HEK293T (cell line): ENCODE measurements around the gene DNMT1.
A peak's percentile ranks its signal among the peaks of the same experiment; 100 is the strongest.

ENCODE experiments used
- CTCF ChIA-PET: fragments of 350-600 bp; formaldehyde crosslinking; extraction: SDS; loops from one replicate; lab custom pipeline; 2021; ENCODE audit warnings: antibody characterized with exemption, inconsistent platforms; lab: Yijun Ruan, JAX
- POLR2A ChIA-PET: fragments of 350-600 bp; formaldehyde crosslinking; extraction: SDS; loops from one replicate; lab custom pipeline; 2020; ENCODE audit warnings: antibody characterized with exemption, inconsistent platforms; lab: Yijun Ruan, JAX
- DNase-seq: peaks from one replicate; pipeline ENCODE4 v3.0.0; 2012; ENCODE audit warnings: mixed read lengths; ENCODE audit errors: extremely low spot score
- ARNT ChIP-seq: fragments of 450-650 bp; IDR thresholded peaks from 2 replicates; pipeline ENCODE4 v1.6.1; 2017; ENCODE audit warnings: mild to moderate bottlenecking
- BHLHE40 ChIP-seq: fragments of 450-650 bp; IDR thresholded peaks from 2 replicates; pipeline ENCODE4 v1.6.1; 2016; ENCODE audit warnings: mild to moderate bottlenecking, moderate library complexity, borderline replicate concordance
- CTBP1 ChIP-seq: fragments of 450-650 bp; IDR thresholded peaks from 2 replicates; pipeline ENCODE4 v1.6.1; 2016; ENCODE audit warnings: borderline replicate concordance
- ELF4 ChIP-seq: fragments of 450-650 bp; IDR thresholded peaks from 2 replicates; pipeline ENCODE4 v1.6.1; 2017; ENCODE audit warnings: antibody characterized with exemption
- FOXA1 ChIP-seq: fragments of 450-650 bp; IDR thresholded peaks from 2 replicates; pipeline ENCODE4 v1.6.1; 2016; ENCODE audit warnings: mild to moderate bottlenecking
- FOXK2 ChIP-seq: fragments of 450-650 bp; IDR thresholded peaks from 2 replicates; pipeline ENCODE4 v1.6.1; 2016; ENCODE audit warnings: mild to moderate bottlenecking
- FOXM1 ChIP-seq: fragments of 450-650 bp; IDR thresholded peaks from 2 replicates; pipeline ENCODE4 v1.6.1; 2017; ENCODE audit warnings: mild to moderate bottlenecking, borderline replicate concordance
- HDGF ChIP-seq: fragments of 450-650 bp; IDR thresholded peaks from 2 replicates; pipeline ENCODE4 v1.6.1; 2017; ENCODE audit warnings: antibody characterized with exemption, borderline replicate concordance
- L3MBTL2 ChIP-seq: fragments of 450-650 bp; conservative IDR thresholded peaks from 2 replicates; pipeline ENCODE4 v1.6.1; 2016; ENCODE audit warnings: mild to moderate bottlenecking
- LEF1 ChIP-seq: fragments of 450-650 bp; IDR thresholded peaks from 2 replicates; pipeline ENCODE4 v1.6.1; 2017; ENCODE audit warnings: mild to moderate bottlenecking, borderline replicate concordance
- NFRKB ChIP-seq: fragments of 450-650 bp; IDR thresholded peaks from 2 replicates; pipeline ENCODE4 v1.6.1; 2016; ENCODE audit warnings: mild to moderate bottlenecking, moderate library complexity
- SP1 ChIP-seq: fragments of 450-650 bp; IDR thresholded peaks from 2 replicates; pipeline ENCODE4 v1.6.1; 2017
- SUZ12 ChIP-seq: fragments of 450-650 bp; IDR thresholded peaks from 2 replicates; pipeline ENCODE4 v1.6.1; 2016; ENCODE audit warnings: mild to moderate bottlenecking
- TARDBP ChIP-seq: fragments of 450-650 bp; IDR thresholded peaks from 2 replicates; pipeline ENCODE4 v1.6.1; 2016
- ZNF384 ChIP-seq: fragments of 450-650 bp; IDR thresholded peaks from 2 replicates; pipeline ENCODE4 v1.6.1; 2016
- TF ChIP-seq, protein P1 (sequence below): fragments of 450-650 bp; IDR thresholded peaks from 2 replicates; pipeline ENCODE4 v1.6.1; 2016

DNMT1 gene

DNA sequence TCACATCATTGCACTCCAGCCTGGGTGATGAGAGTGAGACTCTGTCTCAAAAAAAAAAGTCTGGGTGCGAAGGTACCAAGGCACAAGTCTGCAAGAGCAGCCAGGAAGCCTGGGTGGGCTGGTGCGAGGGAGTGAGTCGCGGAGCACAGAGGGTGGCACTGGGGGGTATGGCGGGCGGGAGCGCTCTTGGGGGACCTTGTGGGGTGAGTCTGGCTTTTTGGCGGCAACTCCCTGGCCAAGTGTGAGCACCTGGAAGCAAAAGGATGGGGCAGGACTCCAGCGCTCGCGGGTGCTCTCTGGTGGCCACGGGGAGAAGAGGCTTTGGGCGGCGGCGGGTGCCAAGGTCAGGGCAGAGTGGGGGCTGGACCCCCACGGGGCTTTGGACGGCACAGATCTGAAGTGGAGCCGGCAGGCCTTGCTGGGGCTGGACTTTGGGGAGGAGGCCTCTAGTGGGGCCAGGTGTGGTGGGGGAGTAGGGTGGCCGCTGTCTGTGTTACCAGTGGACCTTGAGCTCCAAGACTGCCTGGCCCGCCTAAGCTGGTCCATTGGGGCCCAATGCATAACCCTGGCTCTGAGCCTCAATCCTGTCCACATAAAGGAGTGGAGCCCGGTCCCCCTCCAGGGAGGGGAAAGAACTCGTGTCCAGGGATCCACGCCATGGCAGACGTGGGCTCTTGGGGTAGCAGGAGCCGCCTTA lies 81.7 kb downstream of the DNMT1 start:
- ChIA-PET CTCF (interaction anchor here (0.6 to 1.7 kb wide), 8 partner anchors 9 to 183 kb away, joined by 3 to 18 read pairs (median 3); partner anchors contain the start of gene ANGPTL6), POLR2A (interaction anchor here (1.1 to 4.3 kb wide), 3 partner anchors 10 to 182 kb away, joined by 3 to 24 read pairs (median 4); no protein-coding TSS in a partner anchor)
- peak; percentile 62 for DNase-seq

DNA sequence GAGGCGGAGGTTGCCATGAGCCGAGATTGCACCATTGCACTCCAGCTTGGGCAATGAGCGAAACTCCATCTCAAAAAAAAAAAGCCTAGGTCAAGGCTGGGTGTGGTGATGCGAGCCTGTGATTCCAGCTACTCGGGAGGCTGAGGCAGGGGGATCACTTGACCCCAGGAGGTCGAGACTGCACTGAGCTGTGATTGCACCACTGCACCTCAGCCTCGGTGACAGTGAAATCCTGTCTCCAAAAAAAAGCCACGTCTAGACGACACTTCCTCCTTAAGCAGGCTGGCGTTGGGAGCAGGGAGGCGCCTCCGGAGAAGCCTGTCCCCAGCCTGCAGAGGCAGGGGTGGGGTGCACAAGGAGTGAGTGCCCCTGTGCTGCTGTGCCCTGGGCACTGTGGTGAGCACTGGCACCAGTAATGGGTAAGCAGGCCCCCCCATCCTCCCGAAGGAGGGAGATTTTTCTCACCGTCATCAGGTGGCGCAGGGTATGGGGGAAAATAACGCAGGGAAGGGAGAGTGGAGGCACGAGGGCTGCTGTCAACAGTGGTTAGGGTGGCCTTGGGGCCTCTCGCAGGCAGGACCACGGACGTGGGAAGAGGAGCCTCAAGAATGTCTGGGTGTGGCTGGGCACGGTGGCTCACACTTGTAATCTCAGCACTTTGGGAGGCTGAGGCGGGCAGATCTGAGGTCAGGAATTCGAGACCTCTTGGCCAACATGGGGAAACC lies 82.6 kb downstream of the DNMT1 start:
- TF ChIP-seq ARNT (no peak), ELF4 (no peak), TARDBP (no peak), BHLHE40 (no peak), CTBP1 (no peak), SUZ12 (no peak), FOXA1 (no peak), SP1 (no peak), FOXM1 (no peak), NFRKB (no peak), ZNF384 (no peak), LEF1 (no peak), FOXK2 (no peak), L3MBTL2 (no peak), HDGF (no peak)
- TF ChIP-seq, protein P1, sequence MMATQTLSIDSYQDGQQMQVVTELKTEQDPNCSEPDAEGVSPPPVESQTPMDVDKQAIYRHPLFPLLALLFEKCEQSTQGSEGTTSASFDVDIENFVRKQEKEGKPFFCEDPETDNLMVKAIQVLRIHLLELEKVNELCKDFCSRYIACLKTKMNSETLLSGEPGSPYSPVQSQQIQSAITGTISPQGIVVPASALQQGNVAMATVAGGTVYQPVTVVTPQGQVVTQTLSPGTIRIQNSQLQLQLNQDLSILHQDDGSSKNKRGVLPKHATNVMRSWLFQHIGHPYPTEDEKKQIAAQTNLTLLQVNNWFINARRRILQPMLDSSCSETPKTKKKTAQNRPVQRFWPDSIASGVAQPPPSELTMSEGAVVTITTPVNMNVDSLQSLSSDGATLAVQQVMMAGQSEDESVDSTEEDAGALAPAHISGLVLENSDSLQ: no peak
- no peak for DNase-seq
- POLR2A ChIA-PET: interaction anchor here (1.6 to 4.3 kb wide), 2 partner anchors 15 to 16 kb away, joined by 4 to 24 read pairs; no protein-coding TSS in a partner anchor
- CTCF ChIA-PET: interaction anchor here (0.7 to 1.7 kb wide), 4 partner anchors 8 to 181 kb away, joined by 3 to 18 read pairs (median 4); no protein-coding TSS in a partner anchor

More for the DNA sequence above, 81.7 kb downstream of the DNMT1 start:
- TF ChIP-seq FOXM1: no peak
- TF ChIP-seq L3MBTL2: peak; percentile 62

- CTCF ChIA-PET: interaction anchor here (0.8 to 0.9 kb wide), 2 partner anchors 31 to 84 kb away, joined by 3 to 6 read pairs; no protein-coding TSS in a partner anchor
- POLR2A ChIA-PET: interaction anchor here (1.6 kb wide), 1 partner anchor 15 kb away, joined by 4 read pairs; no protein-coding TSS in a partner anchor
- no peak for DNase-seq
- TF ChIP-seq ARNT (no peak), CTBP1 (no peak), LEF1 (no peak), ZNF384 (no peak), L3MBTL2 (no peak), NFRKB (no peak), BHLHE40 (no peak), FOXA1 (no peak), TARDBP (no peak), SUZ12 (no peak), HDGF (no peak), FOXM1 (no peak), ELF4 (no peak), SP1 (no peak), FOXK2 (no peak)
- TF ChIP-seq, protein P1: no peak
These were observed 83.3 kb downstream of the DNMT1 start, which contains the start of gene P2RY11 for GRCh38 chr19:10111405-10111811. TSS of gene P2RY11 (plus strand) at chr19:10111693. CDS start at chr19:10111722, 29 bp downstream.

DNA sequence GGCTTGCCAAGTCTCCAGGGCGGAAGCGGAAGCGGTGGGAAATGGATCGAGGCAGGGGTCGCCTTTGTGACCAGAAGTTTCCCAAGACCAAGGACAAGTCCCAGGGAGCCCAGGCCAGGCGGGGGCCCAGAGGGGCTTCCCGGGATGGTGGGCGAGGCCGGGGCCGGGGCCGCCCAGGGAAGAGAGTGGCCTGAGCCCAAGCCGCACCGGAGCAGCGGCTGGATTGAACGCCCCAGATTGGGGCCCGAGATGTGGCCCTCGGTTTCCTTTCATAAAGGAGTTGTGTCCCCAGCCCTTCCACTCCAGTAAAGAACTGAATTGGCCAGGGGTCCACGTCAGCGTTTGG lies 83.8 kb downstream of the DNMT1 start:
- ChIA-PET POLR2A (interaction anchor here (1.6 kb wide), 1 partner anchor 15 kb away, joined by 4 read pairs; no protein-coding TSS in a partner anchor), CTCF (interaction anchor here (0.7 kb wide), 1 partner anchor 14 kb away, joined by 3 read pairs; no protein-coding TSS in a partner anchor)
- TF ChIP-seq ZNF384 (no peak), SP1 (no peak), CTBP1 (no peak), HDGF (no peak), L3MBTL2 (no peak), TARDBP (no peak), FOXA1 (no peak), LEF1 (no peak), SUZ12 (no peak), NFRKB (no peak)
- TF ChIP-seq, protein P1: no peak

DNA sequence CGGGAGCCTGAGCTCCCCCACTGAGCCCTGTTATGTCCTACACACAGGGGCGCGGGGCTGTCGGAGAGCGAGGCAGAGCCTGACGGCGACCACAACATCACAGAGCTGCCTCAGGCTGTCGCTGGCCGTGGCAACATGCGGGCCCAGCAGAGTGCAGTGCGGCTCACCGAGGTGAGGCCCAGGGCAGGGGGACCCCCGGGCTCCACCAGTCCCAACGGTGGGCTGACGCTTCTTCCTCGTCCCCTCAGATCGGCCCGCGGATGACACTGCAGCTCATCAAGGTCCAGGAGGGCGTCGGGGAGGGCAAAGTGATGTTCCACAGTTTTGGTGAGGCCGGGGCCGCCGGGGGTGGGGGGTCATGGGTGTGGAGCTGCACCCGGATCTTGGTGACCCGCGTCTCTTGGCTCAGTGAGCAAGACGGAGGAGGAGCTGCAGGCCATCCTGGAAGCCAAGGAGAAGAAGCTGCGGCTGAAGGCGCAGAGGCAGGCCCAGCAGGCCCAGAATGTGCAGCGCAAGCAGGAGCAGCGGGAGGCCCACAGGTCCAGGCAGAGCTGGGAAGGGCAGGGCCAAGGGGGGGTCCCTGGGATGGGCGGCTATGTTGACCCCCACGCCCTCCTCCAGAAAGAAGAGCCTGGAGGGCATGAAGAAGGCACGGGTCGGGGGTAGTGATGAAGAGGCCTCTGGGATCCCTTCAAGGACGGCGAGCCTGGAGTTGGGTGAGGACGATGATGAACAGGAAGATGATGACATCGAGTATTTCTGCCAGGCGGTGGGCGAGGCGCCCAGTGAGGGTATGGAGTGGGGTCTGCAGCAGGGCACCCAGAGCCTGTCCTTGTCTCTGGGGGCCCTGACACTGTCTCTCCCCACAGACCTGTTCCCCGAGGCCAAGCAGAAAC lies 84.4 kb downstream of the DNMT1 start:
- ChIA-PET CTCF (interaction anchor here (0.7 kb wide), 1 partner anchor 13 kb away, joined by 3 read pairs; no protein-coding TSS in a partner anchor), POLR2A (interaction anchor here (1.6 to 6.5 kb wide), 2 partner anchors 13 to 14 kb away, joined by 4 to 62 read pairs; no protein-coding TSS in a partner anchor)
- no peak for DNase-seq
- no peak for TF ChIP-seq CTBP1
- TF ChIP-seq NFRKB: no peak
- no peak for TF ChIP-seq BHLHE40
- TF ChIP-seq SUZ12: no peak
- TF ChIP-seq ZNF384: no peak

More for the DNA sequence above, 83.8 kb downstream of the DNMT1 start:
- no peak for DNase-seq
